Amniotic epithelial cell (primary cell): ENCODE data around the gene PLSCR1.
"Not testable (repeated sequence)": the region's sequence is repeated elsewhere in the genome, so short reads cannot be mapped to it uniquely, and the experiment has no call there.

Experiments used
- DNase-seq: peaks from one replicate; pipeline ENCODE4 v3.0.0-alpha.2; 2010; ENCODE audit warnings: low read depth

The PLSCR1 gene

GRCh38 chr3:146550070-146550615 is 5.7 kb upstream of the PLSCR1 start:
- no peak for DNase-seq

GRCh38 chr3:146547235-146547835 is 2.9 kb upstream of the PLSCR1 start:
- DNase-seq = no peak

DNA sequence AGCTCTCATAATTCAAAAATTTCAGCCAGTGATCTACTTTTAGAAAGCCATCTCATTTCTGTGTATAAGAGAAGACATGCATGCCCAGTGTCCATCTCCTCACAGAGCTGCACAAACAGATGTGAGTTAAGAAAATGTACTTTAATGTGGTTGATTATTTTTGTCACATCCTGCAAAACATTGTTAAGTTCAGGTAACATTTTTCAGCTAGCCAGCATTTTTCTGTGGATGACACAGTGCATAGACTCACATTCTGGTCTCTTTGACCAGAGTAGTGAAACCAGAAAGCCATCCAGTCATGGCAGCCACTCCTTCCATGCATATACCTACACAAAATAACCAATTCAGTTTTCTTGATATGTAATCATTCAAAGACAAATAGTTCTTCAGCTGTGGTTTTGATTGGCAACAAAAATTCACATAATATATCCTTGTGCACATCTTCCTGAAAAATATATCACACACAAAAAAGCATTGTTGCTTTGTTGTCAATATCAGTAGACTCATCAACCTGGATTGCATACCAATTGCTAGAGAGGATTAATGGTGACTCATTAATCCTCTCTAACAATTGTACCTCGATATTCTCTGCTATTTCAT is 2.1 kb upstream of the PLSCR1 start:
- DNase-seq = no peak

GRCh38 chr3:146544929-146545528 is 622 bp upstream of the PLSCR1 start:
- DNase-seq = no peak

- peak; percentile 46 for DNase-seq
These were observed 876 bp downstream of the PLSCR1 start for GRCh38 chr3:146543461-146544001.

- DNase-seq = no peak
These were observed 1.4 kb downstream of the PLSCR1 start for GRCh38 chr3:146542978-146543377.

DNA sequence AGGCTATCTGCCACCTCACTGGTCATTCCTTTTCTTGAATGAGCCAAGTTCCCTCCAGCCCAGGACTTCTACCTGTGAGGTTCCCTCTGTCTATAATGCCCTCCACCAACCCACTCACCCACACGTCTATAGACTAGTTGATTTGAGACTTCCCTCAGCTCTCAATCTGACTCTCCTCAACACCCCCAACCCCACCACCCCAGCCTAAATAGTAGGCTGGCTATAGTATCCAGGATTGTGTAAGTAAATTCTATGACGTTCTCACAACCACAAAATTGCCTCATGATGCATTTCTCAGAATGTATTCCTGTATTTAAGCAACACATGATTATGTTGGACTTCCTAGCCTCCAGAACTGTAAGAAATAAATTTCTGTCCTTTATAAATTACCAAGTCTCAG is 2.2 kb downstream of the PLSCR1 start:
- DNase-seq = peak; percentile 85

GRCh38 chr3:146540978-146541377 is 3.4 kb downstream of the PLSCR1 start:
- no peak for DNase-seq

DNA sequence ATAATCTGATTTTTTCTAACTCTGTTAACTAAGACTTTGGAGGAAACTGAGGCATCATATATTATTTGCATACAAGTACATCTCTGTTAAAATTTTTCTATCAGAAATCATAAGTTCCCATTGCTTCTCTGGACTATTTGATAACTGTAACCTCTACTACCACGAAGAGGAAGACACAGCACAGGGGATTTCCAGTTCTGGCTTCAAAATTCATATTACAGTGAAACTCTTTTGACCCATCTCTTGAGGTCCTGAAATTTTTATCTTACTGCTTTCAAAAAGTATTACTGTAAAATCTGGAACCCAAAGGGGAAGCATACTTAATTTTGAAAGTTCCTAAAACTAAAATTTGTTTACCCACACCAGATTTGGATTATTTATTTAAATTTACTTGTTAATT is 4.2 kb downstream of the PLSCR1 start:
- DNase-seq = no peak

DNA sequence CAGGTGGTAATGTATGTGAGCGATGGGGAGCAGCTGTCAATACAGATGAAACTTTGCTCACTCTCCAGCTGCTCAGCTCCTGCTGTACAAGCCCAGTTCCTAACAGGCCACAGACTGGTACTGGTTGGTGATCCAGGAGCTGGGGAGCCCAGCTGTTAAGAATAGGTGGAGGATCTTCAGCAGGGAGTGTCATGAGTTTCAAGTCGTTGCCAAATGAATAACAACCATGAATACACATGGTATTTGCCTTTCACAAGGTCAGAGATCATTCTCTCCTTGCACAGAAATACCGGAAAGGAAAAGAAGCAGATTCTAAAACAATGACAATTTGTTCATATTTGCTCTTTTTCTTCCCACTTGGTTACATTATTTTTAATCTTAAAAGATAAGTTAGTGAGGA is 5.1 kb downstream of the PLSCR1 start:
- no peak for DNase-seq

DNA sequence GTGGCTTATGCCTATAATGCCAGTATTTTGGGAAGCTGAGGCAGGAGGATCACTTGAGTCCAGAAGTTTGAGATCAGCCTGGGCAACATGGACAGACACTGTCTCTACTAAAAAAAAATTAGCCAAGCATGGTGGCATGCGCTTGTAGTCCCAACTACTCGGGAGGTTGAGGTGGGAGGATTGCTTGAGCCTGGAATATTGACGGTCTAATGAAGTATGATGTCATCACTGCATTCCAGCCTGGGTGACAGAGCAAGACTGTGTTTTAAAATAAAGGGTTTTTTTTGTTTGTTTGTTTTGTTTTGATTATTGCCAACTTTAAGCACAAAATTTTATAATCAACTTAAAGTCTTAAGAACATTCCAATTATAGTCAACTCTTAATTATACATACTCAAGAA is 6.8 kb downstream of the PLSCR1 start:
- peak; percentile 41 for DNase-seq

- DNase-seq = peak; percentile 63
These were observed 7.7 kb downstream of the PLSCR1 start for GRCh38 chr3:146536681-146537080.

GRCh38 chr3:146532406-146532805 is 12.0 kb downstream of the PLSCR1 start:
- DNase-seq = no peak

DNA sequence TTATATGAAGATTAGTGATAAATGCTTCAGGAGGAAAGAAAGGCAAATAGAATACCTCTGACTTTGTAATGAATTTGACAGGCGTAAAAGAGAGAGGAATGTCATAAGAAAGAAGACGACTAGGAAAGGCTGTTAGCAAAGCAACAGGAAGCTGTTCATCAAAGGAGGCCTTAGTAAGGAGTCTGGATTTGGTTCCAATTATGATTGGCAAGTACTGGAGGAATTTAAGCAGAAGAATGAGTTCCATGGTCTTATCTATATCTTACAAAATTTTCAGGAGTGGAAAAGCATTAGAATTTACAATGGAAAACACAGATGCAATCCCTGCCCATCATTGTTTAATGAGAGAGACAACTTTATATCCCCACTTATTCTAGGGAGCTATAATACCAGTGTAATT is 13.8 kb downstream of the PLSCR1 start:
- DNase-seq = no peak

GRCh38 chr3:146529021-146529420 is 15.4 kb downstream of the PLSCR1 start:
- DNase-seq = no peak

DNA sequence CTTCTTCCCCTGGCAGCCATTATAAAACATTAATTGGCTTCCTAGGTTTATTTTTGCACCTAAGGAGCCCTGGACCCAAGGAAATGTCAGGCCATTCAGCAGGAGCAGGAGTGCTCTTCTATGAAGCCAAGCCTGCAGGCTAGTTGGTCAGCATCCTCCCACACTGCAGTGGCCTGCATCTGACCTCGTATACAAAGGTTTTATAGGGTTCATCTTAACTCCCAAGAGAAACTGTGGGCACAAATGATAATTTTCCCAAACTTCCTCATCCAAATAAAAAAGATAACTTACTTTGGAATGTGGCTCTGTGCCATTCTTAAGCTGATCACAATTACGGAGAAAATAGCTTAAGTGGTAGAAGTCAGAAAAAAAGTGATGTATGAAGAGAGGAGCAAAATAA is 19.4 kb downstream of the PLSCR1 start:
- DNase-seq = no peak

DNA sequence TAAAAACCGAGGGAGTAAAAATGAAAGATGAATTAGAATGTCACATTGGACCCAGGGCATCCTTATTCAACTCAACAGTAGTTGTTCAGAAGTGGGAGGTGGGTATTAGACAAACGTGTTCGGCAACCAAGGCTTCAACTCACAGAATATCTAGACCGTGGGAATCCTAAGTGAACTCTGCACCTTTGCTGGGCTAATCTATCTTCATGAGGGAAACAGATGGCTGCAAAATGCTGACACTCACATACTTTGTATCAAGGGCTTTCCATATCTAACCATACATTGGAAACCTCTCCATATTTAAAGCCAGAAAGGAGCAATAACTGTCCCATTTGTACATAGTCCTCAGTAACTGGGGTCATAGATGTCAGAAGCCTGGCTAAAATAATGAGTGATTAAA is 20.9 kb downstream of the PLSCR1 start:
- DNase-seq = no peak

GRCh38 chr3:146522174-146523158 is 21.9 kb downstream of the PLSCR1 start:
- not testable (repeated sequence) for DNase-seq

- no peak for DNase-seq
These were observed 23.0 kb downstream of the PLSCR1 start for GRCh38 chr3:146521394-146521793.

DNA sequence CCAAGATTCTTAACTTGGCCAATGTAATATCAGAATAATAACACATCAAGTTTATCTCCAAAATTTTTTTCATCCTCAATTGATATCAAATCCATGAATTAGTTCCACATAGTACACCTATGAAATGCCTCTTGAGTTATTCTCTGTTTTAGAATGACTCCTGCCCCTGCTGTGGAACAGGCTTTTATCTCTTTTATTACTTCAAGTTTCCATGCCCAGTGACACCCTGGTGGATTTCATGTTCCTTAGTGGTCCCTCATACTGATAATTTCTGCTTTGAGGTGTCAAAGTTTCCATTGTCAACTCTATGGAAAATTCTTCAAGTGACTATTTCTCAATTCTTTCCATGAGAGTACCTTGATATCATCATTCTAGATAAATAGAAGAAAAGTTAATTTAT is 24.6 kb downstream of the PLSCR1 start:
- DNase-seq = no peak

DNA sequence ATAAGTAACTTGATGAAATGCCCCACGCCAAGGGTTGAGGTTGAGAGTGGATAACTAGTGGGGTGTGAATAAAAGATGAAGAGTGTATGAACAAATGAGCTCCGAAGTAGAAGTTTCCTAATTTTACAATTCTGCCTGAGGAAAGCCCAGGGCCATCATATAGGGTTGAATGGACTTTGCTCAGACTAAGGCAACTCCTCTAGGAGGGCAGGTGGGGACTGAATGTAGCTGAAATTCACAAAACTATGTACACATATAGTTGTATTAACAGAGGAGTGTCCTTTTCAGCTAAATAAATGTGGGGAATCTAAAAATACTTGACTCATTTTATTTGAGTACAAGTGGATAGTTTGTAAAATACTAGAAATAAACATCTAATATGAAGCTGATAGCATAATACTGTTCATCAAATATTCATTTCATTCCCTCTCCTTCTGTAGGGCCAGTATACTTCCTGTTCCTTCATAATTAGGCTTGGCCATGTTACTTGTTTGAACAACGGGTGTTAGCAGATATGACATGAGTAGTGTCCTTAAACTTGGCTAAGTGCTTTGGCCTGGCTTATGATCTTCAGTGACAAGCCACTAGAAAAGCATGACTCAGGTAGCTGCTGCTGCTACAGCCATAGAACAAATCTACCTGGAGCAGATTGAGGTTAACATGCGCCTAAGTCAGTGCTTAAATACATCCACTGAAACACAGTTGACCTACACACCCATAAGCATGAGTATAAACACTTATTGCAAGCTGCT is 26.5 kb downstream of the PLSCR1 start:
- DNase-seq = no peak
